GM23338 (cell line): ENCODE data around the gene RAP1GAP2. TPM values are rescaled to one million over a fixed set of nuclear protein-coding genes. Genes with fewer than 3 reads are reported as not detected.

Source experiments
- ATAC-seq: fragments of 200-7000 bp; cut with Tn5 transposase; 3 replicates; pipeline ENCODE4 v1.9.1; 2020
- DNase-seq: peaks from one replicate; pipeline ENCODE4 v3.0.0-alpha.2; 2015; ENCODE audit warnings: low spot score
- H2AFZ ChIP-seq: fragments of 200-600 bp; sonication (generic); 2 replicates; pipeline ENCODE4 v1.8.0; 2016; ENCODE audit warnings: antibody characterized with exemption, mild to moderate bottlenecking, moderate library complexity
- H3F3A ChIP-seq: fragments of 200-600 bp; sonication (generic); replicated peaks from 2 replicates; pipeline ENCODE4 v1.8.0; 2017; ENCODE audit warnings: antibody characterized with exemption, mixed run types, low read depth
- H3K27ac ChIP-seq: fragments of 200-600 bp; sonication (generic); 2 replicates; pipeline ENCODE4 v1.6.1; 2016; ENCODE audit warnings: low read depth
- H3K27me3 ChIP-seq: fragments of 200-600 bp; sonication (generic); 2 replicates; pipeline ENCODE4 v1.8.0; 2016; ENCODE audit warnings: mild to moderate bottlenecking, mixed run types, moderate library complexity; ENCODE audit not compliant: insufficient read depth
- H3K36me3 ChIP-seq: fragments of 200-600 bp; sonication (generic); 2 replicates; pipeline ENCODE4 v1.8.0; 2016; ENCODE audit warnings: mild to moderate bottlenecking; ENCODE audit not compliant: insufficient read depth
- H3K4me1 ChIP-seq: fragments of 200-600 bp; sonication (generic); 2 replicates; pipeline ENCODE4 v1.8.0; 2016; ENCODE audit warnings: mild to moderate bottlenecking, moderate library complexity; ENCODE audit not compliant: insufficient read depth
- H3K4me2 ChIP-seq: fragments of 200-600 bp; sonication (generic); 2 replicates; pipeline ENCODE4 v1.7.1; 2017; ENCODE audit warnings: mixed run types
- H3K4me3 ChIP-seq: fragments of 200-600 bp; sonication (generic); 2 replicates; pipeline ENCODE4 v1.6.1; 2016; ENCODE audit warnings: mixed run types
- H3K79me2 ChIP-seq: fragments of 200-600 bp; sonication (generic); replicated peaks from 2 replicates; pipeline ENCODE4 v1.8.0; 2017; ENCODE audit warnings: mild to moderate bottlenecking; ENCODE audit not compliant: insufficient read depth
- H3K9me2 ChIP-seq: fragments of 200-600 bp; sonication (generic); 2 replicates; pipeline ENCODE4 v1.8.0; 2017; ENCODE audit not compliant: insufficient read depth
- H4K20me1 ChIP-seq: fragments of 200-600 bp; sonication (generic); replicated peaks from 2 replicates; pipeline ENCODE4 v1.8.0; 2017; ENCODE audit warnings: mild to moderate bottlenecking; ENCODE audit not compliant: insufficient read depth
- H3K27ac Mint-ChIP-seq: 2 replicates; pipeline ENCODE4 v1.8.0; 2020; ENCODE audit warnings: inconsistent platforms, mild to moderate bottlenecking, moderate library complexity, mixed read lengths
- H3K27me3 Mint-ChIP-seq: 3 replicates; pipeline ENCODE4 v1.8.0; 2022; ENCODE audit warnings: low read depth, mild to moderate bottlenecking, moderate library complexity, mixed read lengths, inconsistent platforms; ENCODE audit not compliant: insufficient read depth, poor library complexity
- H3K36me3 Mint-ChIP-seq: 3 replicates; pipeline ENCODE4 v1.8.0; 2021; ENCODE audit warnings: low read depth, mild to moderate bottlenecking, inconsistent platforms, moderate library complexity, mixed read lengths
- H3K4me1 Mint-ChIP-seq: 3 replicates; pipeline ENCODE4 v1.8.0; 2020; ENCODE audit warnings: mild to moderate bottlenecking, inconsistent platforms, mixed read lengths
- H3K4me3 Mint-ChIP-seq: 3 replicates; pipeline ENCODE4 v1.8.0; 2021; ENCODE audit warnings: moderate library complexity, mild to moderate bottlenecking, inconsistent platforms, mixed read lengths
- H3K9me3 Mint-ChIP-seq: 3 replicates; pipeline ENCODE4 v1.8.0; 2020; ENCODE audit warnings: moderate library complexity, mild to moderate bottlenecking, inconsistent platforms, mixed read lengths
- CREB1 ChIP-seq: fragments of 250-450 bp; sonication (Bioruptor Pico); IDR thresholded peaks from 2 replicates; pipeline ENCODE4 v1.5.0; 2020; ENCODE audit warnings: low read depth, mild to moderate bottlenecking, moderate library complexity
- CTCF ChIP-seq, 2 experiments: fragments of 200-600 bp in 1 of 2; sonication (generic) in 1 of 2; conservative IDR thresholded peaks; 2 replicates each; pipeline versions ENCODE4 v1.5.1 to v1.6.1; 2016 to 2017; ENCODE audit warnings: antibody characterized with exemption in 2 of 2, low read depth in 2 of 2, mild to moderate bottlenecking in 2 of 2, moderate library complexity in 1 of 2
- ETS1 ChIP-seq: IDR thresholded peaks from 2 replicates; pipeline ENCODE4 v1.6.1; 2016; ENCODE audit warnings: antibody characterized with exemption
- EZH2 ChIP-seq: fragments of 200-600 bp; sonication (generic); IDR thresholded peaks from one replicate; pipeline ENCODE4 v1.8.0; 2017; ENCODE audit warnings: antibody characterized with exemption, mild to moderate bottlenecking, low read depth; ENCODE audit not compliant: unreplicated experiment
- EZH2phosphoT487 ChIP-seq: fragments of 200-600 bp; sonication (generic); IDR thresholded peaks from one replicate; pipeline ENCODE4 v1.8.1; 2018; ENCODE audit warnings: antibody characterized with exemption; ENCODE audit not compliant: unreplicated experiment
- JUNB ChIP-seq: IDR thresholded peaks from one replicate; pipeline ENCODE4 v1.6.1; 2016; ENCODE audit warnings: antibody characterized with exemption; ENCODE audit not compliant: unreplicated experiment
- NANOG ChIP-seq: IDR thresholded peaks from 2 replicates; pipeline ENCODE4 v1.6.1; 2016; ENCODE audit warnings: antibody characterized with exemption, borderline replicate concordance
- POLR2AphosphoS5 ChIP-seq: IDR thresholded peaks from 2 replicates; pipeline ENCODE4 v1.6.1; 2016; ENCODE audit warnings: antibody characterized with exemption, low read depth
- STAT1 ChIP-seq: IDR thresholded peaks from one replicate; pipeline ENCODE4 v1.6.1; 2016; ENCODE audit warnings: antibody characterized with exemption; ENCODE audit not compliant: unreplicated experiment
- ZNF114 ChIP-seq: fragments of 250-450 bp; sonication (Bioruptor Pico); IDR thresholded peaks from 2 replicates; pipeline ENCODE4 v1.5.0; 2020; ENCODE audit warnings: mild to moderate bottlenecking, moderate library complexity
- ZNF331 ChIP-seq: fragments of 250-450 bp; sonication (Bioruptor Pico); IDR thresholded peaks from 2 replicates; pipeline ENCODE4 v1.5.0; 2020; ENCODE audit warnings: low read depth, mild to moderate bottlenecking, moderate library complexity
- ZNF462 ChIP-seq: fragments of 250-450 bp; sonication (Bioruptor Pico); IDR thresholded peaks from 2 replicates; pipeline ENCODE4 v1.5.0; 2020; ENCODE audit warnings: mild to moderate bottlenecking, moderate library complexity
- polyA plus RNA-seq: library from polyadenylated mRNA; unstranded; fragments of >200 nt; fragmentation: Nextera tagmentation; extraction: Ambion mirVana; gene quantifications from 2 replicates; pipeline ENCODE4 v1.2.1, GENCODE V29; 2016
- total RNA-seq: library from RNA; depleted of rRNA; stranded (reverse); fragments of >200 nt; shearing (Covaris generic); gene quantifications from 2 replicates; pipeline ENCODE4 v1.2.3, GENCODE V29; 2014
- TF ChIP-seq, protein P1 (sequence below): IDR thresholded peaks from one replicate; pipeline ENCODE4 v1.6.1; 2018; ENCODE audit warnings: antibody characterized with exemption; ENCODE audit not compliant: unreplicated experiment

RAP1GAP2 gene
- total and polyA plus RNA-seq, 2 experiments from 2014 or later: 17.8 to 46.1 TPM

DNA sequence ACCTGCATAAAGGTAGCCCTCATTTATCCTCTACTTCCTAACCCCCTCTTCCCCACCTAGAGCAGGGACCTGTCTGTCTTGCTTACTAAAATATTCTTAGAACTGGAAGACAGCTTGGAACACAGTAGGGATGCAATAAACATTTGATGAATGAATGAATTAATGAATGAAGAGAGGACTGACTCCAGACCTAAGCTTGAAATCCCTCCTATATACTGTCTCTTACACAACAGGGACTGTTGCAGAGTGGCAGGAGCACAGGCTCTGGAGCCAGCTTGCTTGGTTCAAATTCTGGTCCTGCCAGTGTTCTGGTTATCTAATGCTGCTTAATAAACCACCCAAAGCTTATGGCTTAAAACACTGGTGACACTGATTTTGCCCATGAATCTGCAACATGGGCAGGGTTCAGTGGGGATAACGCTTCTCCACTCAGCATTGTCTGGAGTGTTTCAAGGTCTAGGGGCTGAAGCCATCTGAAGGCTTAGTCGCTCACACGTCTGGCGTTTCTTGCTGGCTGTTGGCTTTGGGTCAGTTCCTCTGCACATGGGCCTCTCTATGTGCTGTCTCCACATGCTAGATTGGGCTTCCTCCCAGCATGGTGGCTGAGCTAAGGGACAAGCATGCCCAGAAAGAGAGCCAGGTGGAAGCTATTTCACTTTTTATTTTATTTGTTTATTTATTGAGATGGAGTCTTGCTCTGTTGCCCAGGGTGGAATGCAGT is 12.8 kb upstream of the RAP1GAP2 start:
- H3K27ac Mint-ChIP-seq: no peak overlapping the region
- Histone ChIP-seq H3K27ac (no peak overlapping the region), H3K27me3 (no peaks in the 10 kb centered on the region), H3K4me2 (no peak overlapping the region), H3F3A (0 out of 2 replicates have a peak, but pooled peaks cover 2% of the 10 kb centered on the region), H3K9me2 (no peaks in the 10 kb centered on the region), H3K36me3 (no peaks in the 10 kb centered on the region), H3K4me1 (no peaks in the 10 kb centered on the region), H4K20me1 (no peaks in the 10 kb centered on the region; the same call in 1 of the 2 replicates), H3K79me2 (no peaks in the 10 kb centered on the region), H2AFZ (no peak overlapping the region), H3K4me3 (no peak overlapping the region)
- no peaks in the 10 kb centered on the region; the same call in 2 of the 3 replicates for H3K36me3 Mint-ChIP-seq
- DNase-seq (no peak), ATAC-seq (no peak)
- TF ChIP-seq NANOG (no peak), ZNF331 (CRISPR knock-in tag) (no peak), ETS1 (no peak), POLR2AphosphoS5 (no peak), ZNF114 (CRISPR knock-in tag) (no peak), JUNB (no peak), CREB1 (CRISPR knock-in tag) (no peak), ZNF462 (no peak), STAT1 (no peak), CTCF (conservative IDR thresholded peaks at IDR 0.05; ENCODE audit: low read depth in 2 of 2) (no peak), EZH2phosphoT487 (no peak), EZH2 (no peak)
- TF ChIP-seq, protein P1, sequence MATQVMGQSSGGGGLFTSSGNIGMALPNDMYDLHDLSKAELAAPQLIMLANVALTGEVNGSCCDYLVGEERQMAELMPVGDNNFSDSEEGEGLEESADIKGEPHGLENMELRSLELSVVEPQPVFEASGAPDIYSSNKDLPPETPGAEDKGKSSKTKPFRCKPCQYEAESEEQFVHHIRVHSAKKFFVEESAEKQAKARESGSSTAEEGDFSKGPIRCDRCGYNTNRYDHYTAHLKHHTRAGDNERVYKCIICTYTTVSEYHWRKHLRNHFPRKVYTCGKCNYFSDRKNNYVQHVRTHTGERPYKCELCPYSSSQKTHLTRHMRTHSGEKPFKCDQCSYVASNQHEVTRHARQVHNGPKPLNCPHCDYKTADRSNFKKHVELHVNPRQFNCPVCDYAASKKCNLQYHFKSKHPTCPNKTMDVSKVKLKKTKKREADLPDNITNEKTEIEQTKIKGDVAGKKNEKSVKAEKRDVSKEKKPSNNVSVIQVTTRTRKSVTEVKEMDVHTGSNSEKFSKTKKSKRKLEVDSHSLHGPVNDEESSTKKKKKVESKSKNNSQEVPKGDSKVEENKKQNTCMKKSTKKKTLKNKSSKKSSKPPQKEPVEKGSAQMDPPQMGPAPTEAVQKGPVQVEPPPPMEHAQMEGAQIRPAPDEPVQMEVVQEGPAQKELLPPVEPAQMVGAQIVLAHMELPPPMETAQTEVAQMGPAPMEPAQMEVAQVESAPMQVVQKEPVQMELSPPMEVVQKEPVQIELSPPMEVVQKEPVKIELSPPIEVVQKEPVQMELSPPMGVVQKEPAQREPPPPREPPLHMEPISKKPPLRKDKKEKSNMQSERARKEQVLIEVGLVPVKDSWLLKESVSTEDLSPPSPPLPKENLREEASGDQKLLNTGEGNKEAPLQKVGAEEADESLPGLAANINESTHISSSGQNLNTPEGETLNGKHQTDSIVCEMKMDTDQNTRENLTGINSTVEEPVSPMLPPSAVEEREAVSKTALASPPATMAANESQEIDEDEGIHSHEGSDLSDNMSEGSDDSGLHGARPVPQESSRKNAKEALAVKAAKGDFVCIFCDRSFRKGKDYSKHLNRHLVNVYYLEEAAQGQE: no peak
- H3K4me3 Mint-ChIP-seq: no peak overlapping the region
- peaks cover 4% of the 10 kb centered on the region for H3K27me3 Mint-ChIP-seq
- H3K9me3 Mint-ChIP-seq: no peaks in the 10 kb centered on the region
- peaks cover 5% of the 10 kb centered on the region for H3K4me1 Mint-ChIP-seq
